Measurements from ENCODE around the gene CRACR2B. TPM values are rescaled to one million over a fixed set of nuclear protein-coding genes. Genes with fewer than 3 reads are reported as not detected.
A peak's percentile ranks its signal among the peaks of the same experiment; 100 is the strongest.

CRACR2B gene
- total RNA-seq, 1 donor from 2014 or later, result 19.4 TPM

DNA sequence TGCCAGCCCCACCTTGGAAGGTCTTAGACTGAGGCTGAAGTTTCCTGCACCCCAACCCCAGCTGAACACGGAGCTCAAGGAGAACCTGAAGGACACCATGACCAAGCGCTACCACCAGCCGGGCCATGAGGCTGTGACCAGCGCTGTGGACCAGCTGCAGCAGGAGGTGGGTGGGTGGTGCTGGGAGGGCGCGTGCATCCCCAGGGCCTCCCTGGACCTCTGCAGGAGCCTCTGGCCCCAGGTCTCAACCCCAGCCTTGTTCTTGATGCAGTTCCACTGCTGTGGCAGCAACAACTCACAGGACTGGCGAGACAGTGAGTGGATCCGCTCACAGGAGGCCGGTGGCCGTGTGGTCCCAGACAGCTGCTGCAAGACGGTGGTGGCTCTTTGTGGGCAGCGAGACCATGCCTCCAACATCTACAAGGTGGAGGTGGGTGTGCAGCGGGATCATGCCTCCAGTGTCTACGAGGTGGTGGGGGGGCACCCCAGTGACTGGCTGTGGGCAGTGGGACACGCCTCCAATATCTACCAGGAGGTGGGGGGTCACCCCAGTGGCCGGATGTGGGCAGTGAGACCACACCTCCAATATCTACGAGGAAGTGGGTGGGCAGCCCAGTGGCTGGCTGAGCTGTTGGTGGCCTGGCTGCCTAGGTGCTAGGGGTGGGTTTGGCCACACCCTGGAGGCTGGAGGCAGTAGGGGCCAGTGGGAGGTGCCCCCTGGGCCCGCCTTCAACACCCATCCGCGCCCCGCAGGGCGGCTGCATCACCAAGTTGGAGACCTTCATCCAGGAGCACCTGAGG, 9.7 kb downstream of the CRACR2B start:
- DNase-seq (ENCODE audit: extremely low read depth, low read depth, low spot score), result no peak

DNA sequence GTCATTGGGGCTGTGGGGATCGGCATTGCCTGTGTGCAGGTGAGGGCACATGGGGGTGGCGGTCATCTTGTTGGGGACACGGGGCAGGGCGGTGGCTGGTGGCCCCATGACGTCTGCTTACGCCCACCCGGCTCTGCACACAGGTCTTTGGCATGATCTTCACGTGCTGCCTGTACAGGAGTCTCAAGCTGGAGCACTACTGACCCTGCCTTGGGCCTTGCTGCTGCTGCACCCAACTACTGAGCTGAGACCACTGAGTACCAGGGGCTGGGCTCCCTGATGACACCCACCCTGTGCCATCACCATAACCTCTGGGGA, 10.2 kb downstream of the CRACR2B start:
- no peak for DNase-seq (ENCODE audit: extremely low read depth, low read depth, low spot score)

DNA sequence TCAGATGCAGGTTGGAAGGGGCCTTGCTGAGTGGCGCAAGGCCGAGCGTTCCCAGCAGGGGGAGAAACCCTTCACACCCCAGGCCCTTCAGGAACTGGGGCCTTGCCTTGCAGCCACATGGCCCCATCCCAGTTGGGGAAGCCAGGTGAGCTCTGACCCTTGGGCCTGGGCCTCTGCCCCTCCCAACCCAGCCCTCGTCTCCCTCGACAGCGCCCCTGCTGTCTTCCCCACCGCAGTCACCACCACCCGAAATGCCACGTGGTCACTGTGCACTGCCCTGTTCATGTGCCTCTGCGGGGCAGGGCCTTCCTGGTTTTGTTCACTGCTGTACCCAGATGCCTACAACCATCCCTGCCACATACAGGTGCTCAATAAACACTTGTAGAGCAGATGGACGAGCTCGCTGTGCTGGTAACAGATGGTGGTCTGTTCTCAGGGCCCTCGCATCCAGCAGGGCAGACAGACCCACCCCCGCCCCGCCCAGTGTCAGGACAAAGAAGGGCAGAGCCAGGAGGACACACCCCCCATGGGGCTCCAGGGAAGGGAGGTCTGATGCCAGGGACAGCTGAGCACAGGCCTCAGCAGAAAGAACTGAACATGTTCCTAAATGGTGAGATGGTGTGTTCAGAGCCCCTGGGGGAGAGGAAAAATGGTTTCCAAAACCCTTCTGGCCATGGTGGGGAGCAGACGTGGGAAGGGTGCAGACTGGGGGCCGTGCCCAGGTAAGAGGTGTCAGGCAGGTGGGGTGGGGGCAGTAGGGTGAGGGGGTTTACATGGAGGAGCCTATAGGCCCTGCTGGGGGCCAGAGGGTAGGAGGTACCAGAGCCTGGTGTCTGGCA, 10.9 kb downstream of the CRACR2B start:
- no peak for DNase-seq (ENCODE audit: extremely low read depth, low read depth, low spot score)

DNA sequence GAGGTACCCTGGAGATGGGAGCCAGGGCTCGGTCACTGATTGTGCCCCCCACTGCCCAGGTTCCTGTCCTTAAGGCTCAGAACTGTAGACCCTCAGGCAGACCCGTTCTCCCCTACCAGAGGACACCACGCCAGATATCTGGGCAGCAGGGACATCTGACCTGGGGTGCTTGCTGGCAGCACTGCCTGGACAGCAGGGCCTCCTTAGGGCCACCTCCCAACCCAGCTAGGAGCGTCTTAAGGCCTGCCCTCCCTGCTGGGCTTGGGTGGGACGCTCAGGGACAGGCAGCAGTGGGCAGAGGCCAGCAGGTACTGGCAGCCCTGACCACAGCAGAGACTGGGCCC, 11.5 kb downstream of the CRACR2B start:
- no peak for DNase-seq (ENCODE audit: extremely low read depth, low read depth, low spot score)

DNA sequence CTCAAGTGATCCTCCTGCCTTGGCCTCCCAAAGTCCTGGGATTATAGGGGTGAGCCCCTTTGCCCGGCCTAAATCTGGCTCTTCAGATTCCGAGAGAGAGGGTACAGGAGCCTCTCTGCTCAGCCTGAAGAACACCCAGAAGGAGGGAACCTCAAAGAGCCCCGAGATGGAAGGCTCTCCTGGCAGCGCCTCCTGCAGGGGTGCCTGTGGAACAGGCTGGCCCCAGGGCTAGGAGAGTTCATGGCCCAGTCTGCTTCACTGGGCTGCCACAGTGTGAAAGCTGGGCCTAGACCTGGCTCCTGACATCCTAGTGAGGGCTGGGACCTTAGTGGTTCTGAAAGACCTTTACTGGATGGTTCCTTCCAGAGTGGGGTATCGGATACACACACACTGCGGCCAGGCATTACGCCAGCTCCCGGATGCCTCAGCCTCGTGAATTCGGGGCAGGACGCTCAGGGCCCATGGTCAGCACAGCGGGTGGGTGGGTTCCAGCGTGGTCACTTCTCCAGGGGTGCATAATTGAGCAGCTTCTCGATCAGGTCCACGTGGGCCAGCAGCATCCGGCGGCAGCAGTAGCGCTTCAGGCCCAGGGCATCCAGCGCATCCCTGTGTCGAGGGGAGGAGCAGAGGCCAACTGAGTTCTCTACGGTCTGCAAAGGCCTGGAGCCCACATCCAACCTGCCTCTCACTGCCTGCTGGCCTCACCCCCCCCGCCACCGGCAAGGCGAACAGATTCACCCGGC, 12.3 kb downstream of the CRACR2B start:
- no peak for DNase-seq (ENCODE audit: extremely low read depth, low read depth, low spot score)

DNA sequence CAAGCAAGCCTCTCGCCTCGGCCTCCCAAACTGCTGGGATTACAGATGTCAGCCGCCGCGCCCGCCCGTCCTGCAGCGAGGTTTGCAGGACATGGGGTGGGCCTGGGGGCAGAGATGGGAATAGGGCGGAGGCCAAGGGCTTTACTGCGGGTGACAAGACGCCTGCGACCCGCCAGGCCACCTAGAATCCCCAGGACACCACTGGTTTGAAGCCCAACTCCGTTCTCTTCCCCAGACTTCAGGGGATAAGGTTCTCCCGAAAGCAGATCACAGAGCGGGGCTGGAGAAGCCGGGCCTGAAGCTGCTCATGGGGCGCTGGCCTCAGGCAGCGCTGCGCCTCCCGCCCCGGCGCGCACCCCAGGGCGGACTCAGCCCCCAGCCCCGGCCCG, 14.3 kb downstream of the CRACR2B start:
- no peak for DNase-seq (ENCODE audit: extremely low read depth, low read depth, low spot score)

DNA sequence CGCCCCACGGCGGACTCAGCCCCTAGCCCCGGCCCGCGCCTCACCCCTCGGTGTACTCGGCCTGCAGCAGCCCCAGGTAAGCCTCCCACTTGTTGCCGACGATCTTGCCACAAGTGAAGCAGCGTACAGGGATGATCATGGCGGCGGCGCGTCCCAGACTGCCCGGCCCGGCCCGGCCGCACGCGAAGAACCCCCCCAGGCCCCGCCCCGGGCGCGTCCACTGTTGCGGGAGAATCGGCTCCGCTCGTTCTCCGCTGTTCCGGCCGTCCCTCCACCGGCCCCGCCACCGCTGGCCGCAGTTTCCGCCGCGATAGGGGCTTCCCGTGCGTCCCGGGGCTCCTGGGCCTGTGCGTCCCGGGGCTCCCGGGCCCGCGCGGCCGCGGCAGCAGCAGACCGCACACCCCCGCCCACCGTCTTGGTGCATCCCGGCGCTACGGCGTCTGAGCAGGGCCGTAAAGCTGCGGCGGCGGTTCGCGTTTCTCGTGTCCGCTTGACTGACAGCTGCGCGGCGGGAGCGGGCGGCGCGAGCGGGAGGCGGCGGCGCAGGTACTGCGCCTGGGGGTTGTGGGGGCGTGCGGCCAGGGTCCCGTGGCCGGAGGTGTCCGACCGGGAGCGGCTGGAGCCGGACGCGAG, 14.8 kb downstream of the CRACR2B start, which contains the start of the genes POLR2L and TSPAN4:
Gene POLR2L, minus strand, starts transcription at position 160 of the 633 bp plus-strand sequence. Its CDS starts 21 bp downstream, at position 139.
Gene TSPAN4, plus strand, starts transcription at position 483 of the 633 bp plus-strand sequence. CDS start 7,453 bp downstream, outside the sequence.
- DNase-seq (ENCODE audit: extremely low read depth, low read depth, low spot score), result no peak

DNA sequence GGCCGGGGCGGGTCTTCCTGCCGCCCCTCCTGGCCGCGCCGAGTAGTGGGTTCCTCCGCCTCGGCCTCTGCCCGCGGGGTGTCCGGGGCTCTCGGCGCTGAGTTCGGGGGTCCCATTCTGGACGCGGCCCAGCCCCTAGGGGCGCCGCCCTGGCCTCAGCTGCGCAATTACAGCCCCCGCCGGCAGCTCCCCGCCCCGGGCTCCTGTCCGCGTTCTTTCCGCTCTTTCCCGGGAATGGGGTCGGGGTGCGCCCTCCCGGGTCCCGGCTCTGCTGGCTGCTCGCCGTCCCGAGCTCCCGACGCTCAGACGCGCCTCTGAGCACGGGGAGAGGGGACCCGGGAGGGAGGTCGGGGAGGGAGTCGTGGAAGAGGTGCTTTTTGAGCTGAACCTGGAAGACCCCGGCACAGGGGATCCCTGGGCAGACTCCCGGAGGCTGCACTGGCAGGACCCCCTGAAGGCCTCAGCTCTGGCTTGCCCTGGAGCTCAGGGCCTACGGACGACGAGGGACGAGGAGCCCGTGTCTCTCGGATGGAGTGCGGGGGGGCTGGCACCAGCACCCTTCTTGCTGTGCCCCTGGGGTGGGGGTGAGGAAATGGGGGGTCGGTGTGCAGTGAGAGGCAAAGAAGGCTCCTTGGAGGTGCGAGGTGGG, 15.5 kb downstream of the CRACR2B start:
- no peak for DNase-seq (ENCODE audit: extremely low read depth, low read depth, low spot score)

DNA sequence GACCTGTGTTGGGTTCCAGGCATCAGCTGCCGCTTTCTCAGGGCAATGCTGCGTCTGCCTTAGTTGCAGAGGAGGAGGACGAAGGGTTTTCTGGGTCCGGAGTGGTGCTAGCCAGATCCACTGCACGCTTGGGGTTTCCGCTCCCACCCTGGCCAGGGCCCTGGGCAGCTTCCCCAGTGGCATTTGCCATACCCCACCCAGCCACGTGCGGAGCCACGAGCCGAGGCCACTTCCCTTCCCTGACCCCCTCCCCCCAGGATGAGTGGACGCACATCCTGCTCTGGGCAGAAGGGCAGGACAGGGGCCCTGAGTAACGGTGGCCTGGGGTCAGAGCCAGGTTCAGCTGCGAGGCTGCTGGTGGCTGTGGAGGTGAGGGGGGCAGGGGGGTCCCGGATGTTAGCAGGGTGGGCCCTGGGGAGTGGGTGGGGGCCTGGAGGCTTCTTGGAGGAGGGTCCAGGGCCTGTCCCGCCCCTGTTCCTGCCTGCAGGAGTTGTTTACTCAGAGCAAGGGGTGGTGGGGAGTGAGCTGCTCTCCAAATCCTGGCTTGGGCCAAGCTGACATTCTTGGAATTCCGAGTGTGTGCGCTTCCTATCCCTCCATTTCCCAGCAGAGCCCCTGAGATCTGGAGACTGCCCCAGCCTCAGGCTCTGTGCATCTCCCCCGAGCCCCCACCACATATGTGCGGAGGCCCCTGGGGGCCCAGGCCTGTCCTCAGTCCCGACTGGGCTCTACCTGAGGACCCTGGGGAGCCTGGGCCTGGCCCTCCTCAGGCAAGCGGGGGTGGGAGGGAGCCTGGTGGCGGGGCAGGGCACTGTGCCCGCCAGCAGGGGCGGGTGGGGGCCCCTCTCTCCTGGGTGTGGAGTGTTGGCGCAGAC, 16.3 kb downstream of the CRACR2B start:
- DNase-seq (ENCODE audit: extremely low read depth, low read depth, low spot score), result peak; percentile 77

DNA sequence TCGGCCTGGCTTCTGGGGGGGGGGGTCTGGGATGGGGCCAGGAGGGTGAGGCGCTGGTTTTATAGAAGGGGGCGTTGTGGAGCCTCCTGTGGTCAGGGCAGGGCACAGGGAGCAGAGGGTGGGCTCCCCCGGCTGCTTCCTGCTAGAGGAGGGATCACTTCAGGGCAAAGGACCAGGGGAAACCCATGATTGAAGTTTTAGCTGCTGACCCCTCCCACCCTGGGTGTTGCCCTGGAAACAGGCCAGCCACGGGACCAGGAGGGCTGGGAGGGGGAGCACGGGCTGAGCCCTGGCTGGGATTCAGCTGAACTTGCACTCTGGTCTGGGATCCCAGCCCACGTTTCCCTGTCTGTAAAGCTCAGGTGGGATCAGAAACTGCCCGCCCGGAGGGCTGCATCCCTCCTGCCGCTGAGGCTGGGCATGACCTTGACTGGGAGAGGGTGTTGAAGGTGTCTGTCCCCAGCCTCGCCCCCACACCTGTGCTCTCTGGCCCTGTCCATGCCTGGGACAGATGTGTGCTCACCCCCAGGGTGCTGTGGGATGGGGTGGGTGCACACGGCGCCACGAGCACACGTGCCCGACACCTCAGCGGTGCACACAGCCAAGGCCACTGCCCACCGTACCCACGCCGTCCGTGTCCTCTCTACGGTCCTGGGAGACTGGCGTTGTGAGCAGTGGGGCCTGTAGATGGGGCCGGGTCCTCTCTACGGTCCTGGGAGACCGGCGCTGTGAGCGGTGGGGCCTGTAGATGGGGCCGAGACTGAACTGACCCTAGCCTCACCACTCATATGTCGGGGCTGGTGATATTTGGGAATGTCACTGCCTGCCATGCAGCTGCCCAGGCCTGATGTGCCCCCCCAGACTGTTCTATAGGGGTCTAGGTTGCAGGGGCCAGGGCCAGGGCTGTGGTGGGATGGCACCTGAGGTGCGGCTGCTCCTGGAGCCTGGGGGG, 17.2 kb downstream of the CRACR2B start:
- DNase-seq (ENCODE audit: extremely low read depth, low read depth, low spot score), result no peak

DNA sequence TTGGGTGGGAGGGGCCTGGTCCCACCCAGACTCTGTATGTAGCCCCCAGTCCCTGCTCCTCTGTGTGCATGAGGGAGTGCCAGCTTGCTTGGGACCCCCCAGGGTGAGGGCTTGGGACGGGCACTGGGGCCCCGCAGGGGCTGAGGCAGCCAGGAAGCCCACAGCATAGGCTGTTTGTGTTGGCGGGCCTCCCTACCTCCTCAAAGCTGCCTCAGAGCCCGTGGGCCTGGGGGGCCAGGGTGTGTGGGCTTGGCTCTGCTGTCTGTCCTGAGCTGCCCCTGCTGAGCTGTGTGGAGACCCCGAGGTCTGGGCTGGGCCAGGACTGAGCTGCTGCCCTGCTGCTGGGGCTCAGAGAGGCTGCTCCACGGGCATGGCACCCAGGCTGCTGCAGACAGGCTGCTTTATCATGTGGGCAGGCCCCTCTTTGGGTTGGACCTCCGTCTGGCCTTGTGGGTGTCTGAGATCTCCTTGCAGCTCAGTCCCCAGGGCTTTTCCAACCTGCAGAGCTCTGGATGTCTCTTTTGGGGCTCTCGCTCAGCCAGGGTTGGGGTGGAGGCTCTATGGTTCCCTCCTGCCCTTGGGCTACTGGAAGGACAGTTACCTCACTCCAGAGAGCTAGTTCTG, 18.3 kb downstream of the CRACR2B start:
- DNase-seq (ENCODE audit: extremely low read depth, low read depth, low spot score), result no peak

DNA sequence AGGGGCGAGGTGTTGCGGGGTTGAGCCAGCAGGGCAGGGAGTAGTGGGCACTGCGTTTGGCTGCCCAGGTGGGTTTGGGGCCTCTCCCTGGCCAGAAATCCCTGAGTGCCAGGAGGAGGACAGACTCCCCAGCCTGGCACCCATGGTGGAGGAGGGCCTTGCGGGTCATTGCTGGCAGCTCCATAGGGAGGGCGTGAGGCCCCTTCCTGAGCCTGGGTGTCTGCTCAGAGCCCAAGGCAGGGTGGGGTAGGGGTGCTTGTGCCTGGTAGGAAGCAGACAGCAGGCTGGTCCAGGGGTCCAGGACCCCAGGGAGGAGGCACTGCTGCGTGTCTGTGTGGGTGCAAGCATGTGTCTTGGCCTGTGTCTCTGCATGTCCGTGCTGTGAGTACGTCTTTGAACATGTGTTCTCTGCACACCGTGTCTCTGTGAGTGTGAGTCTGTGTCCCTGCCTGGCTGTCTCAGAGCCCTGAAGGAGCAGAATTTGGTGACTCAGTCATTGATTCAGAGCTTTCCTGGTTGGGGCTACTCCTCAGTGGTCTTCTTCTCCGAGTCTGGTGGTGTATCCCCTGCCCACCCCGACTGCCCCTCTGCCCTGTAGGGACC, 18.9 kb downstream of the CRACR2B start:
- DNase-seq (ENCODE audit: extremely low read depth, low read depth, low spot score), result no peak

DNA sequence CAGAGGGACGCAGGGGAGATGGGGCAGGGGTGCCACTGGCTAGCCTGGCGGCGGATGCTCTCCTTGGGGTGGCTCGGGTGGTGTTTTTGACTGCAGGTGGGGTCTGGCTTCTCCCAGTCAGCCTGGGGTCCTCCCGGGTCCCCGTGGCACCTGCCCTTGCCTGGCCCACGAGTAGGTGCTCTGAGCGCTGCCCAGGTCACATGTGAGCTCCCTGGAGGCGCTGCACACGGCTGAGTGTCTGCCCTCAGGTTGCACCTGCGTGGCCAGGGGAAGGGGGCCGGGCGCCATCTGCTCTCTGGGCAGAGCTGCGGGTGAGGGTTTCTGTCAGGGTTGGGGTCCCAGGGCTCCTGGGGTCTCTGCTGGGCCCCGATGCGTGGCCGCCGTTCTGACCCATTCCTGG, 20.2 kb downstream of the CRACR2B start:
- no peak for DNase-seq (ENCODE audit: extremely low read depth, low read depth, low spot score)

DNA sequence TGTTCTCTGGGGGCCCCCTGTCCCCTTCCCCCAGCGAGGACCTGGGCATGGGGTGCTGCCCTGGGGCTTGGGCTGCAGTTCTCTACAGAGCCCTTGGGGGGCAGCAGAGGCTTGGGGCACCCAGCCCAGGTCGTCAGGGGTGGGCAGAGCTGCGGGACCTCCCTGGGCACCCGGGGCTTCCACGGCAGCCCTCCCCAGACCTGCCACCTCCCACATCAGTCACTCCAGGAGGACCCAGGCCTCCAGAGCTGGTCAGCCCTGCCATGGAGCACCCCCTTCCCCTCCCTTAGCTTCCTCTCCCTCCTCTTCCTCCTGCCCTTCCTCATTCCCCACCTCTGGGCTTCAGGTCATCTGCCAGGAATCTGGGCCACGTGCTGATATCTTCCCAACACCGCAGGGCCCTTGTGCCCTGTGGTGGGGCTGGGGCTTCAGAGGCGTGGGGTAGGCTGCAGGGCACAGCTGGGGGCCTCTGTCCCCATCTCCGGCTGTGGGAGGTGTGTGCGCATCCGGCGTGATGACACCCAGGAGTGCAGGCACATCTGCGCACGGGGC, 20.7 kb downstream of the CRACR2B start:
- no peak for DNase-seq (ENCODE audit: extremely low read depth, low read depth, low spot score)

DNA sequence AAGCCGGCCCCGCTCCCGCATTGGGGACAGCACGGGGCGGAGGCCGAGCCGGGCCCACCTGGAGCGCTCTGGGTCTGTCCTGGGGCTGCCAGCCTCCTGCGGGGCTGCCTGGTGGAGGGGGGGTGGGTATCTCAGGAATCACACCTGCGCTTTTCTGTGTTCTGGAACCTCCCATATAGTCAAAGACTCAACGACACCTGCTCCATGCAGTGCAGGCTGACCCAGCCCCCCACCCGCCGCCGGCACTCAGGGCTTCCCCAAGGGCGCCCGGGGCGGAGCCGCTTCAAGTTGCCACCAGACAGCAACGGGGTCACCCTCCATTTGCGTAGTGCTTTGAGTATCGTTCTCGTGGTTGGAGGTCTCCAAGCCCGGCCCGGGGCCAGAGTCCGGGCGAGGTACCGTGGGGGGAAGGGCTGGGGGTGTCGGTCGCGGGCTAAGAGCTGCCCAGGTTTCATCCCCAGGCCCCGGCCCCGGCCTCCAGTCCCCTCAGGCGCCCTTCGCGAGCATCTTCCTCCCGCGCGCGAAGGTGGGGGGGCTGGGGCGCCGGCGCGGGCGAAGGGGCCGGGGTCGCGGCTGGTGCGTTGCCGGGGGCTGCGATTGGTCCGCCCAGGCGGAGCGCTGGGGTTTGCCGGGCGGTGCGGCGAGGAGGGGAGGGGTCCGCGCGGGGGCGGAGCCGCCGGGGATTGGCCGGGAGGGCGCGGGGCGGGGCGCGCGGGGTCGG, 21.5 kb downstream of the CRACR2B start:
- no peak for DNase-seq (ENCODE audit: extremely low read depth, low read depth, low spot score)

DNA sequence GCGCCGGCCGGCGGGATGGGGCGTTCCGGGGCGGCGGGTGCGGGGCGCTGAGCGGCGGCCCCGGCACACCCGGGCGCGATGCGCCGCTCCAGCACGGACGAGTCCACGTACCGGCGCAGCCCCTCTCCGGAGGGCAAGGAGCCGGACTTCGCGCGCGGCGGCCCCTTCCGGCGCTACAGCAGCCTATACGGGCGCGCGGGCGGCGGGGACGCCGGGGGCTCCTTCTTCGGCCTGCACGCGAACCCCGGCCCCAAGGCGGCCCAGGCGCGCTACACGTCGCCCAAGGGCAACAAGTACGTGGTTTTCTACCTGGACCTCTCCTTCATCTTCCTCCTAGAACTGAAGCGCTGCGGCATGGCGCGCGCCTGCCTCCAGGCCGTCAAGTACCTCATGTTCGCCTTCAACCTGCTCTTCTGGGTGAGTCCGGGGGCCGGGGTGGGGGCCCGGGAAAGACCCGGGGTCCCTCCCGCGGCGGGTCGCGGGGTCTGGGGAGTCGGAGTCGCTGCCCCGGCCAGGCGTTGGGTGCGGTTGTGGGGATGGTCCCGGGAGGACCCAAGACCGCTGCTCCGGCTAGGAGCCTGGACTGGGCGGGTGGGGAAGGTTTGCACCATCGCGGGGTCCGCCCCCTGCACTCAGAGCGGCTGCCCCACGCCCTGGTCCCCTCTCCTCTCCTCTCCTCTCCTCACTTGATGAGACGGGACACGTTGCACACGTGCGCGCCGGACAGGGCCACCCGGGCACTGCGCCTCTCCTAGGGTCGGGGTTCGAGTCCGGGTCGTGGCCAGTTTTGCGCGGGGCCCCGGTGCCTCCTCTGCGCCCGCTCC, 22.4 kb downstream of the CRACR2B start:
- DNase-seq (ENCODE audit: extremely low read depth, low read depth, low spot score), result no peak
